Fibroblast of skin of back (primary cell): ENCODE data around the gene AXIN1.
"Not testable (repeated sequence)": the region's sequence is repeated elsewhere in the genome, so short reads cannot be mapped to it uniquely, and the experiment has no call there.

Experiments
- DNase-seq: peaks from one replicate; pipeline ENCODE4 v3.0.0-alpha.2; 2013

Gene AXIN1

GRCh38 chr16:369275-369865 is 16.8 kb upstream of the AXIN1 start:
- no peak for DNase-seq

DNA sequence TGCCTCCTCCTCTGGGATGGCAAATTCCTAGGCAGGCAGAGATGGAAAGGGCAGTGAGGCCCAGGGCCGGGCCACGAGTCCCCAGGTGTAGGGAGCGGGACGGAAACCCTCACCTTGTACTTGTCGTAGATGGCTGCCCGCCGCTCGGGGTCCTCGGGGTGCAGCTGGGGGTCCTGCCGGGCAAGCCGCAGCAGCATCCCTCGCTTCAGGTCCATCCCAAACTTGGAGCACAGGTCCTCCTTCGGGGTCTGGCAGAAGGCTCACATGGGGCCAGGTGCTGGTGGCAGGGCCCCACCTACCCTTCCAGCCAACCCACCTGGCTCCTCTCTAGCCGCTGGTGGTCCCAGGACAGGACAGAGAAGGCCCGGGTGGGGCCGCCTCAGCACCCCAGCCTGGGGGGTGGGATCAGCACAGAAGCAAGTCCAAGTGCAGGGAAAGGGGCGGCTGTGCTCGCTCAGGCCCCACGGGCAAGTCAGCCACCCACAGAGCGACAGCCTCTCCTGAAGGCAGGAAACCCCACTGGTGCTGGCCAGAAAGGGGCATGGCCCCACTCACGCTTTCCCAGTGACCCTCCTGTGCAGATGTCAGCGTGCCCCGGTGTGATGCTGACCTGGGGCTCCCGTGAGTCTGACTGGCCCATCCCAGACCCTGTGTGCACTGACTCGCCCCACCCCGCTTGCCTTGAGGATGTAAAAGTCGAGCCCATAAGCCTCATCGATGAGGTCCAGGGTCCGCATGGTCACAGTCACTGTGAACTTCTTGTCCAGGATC is 16.1 kb upstream of the AXIN1 start:
- no peak for DNase-seq

- DNase-seq, result no peak
Observed at GRCh38 chr16:367333-367903, 14.9 kb upstream of the AXIN1 start.

DNA sequence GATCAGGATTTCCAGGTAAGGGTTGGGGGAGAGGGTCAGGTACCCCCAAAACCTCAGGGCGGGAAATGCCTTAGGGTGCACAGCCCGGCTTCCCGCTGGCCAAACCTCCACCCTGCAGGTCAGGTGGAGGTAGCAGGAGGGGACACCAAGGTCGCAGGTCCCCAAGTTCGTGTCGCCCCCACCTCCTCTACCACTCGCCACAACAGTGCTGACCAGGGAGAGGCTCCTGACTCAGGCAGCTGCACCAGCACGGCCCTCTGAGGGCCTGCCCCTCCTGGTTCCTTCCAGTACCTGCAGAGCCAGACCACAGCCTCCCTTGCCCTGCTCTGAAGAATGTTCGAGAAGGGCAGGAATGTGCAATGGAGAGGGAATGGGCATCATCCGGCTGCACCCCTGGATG is 14.0 kb upstream of the AXIN1 start:
- no peak for DNase-seq

DNA sequence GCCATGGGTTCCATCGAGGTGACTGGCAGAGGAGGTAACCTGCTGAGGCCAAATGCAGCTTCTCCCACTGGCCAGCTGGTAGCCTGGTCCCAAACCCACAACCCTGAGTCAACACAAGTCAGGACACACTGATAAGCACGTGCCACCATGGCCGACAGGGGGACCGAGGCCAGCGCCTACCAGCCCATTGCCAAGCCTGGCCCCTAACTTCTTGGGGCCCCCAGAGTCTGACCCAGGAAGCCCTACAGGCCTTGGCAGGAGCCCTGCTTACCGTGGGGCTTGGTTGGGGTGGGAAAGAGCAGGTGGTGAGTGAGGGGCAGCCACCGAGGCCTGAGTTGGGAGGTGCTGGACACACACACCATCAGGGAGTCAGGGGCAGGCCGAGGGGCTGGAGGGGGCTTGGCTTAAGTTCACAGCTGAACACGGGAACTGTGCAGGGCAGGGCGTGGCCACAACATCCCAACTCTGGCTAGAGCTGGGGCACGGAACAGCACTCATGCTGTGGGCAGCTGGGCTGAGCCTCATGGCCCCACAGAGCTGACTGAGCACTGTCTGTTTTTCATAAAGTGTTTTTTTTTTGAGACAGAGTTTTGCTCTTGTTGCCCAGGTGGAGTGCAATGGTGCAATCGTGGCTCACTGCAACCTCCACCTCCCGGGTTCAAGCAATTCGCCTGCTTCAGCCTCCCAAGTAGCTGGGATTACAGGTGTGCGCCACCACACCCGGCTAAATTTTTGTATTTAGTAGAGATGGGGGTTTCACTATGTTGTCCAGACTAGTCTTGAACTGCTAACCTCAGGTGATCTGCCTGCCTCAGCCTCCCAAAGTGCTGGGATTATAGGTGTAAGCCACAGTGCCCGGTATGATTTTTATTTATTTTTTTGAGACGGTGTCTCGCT is 12.3 kb upstream of the AXIN1 start:
- DNase-seq, result no peak

GRCh38 chr16:363766-364490 is 11.4 kb upstream of the AXIN1 start:
- DNase-seq, result no peak

GRCh38 chr16:363110-363765 is 10.7 kb upstream of the AXIN1 start:
- DNase-seq, result no peak

DNA sequence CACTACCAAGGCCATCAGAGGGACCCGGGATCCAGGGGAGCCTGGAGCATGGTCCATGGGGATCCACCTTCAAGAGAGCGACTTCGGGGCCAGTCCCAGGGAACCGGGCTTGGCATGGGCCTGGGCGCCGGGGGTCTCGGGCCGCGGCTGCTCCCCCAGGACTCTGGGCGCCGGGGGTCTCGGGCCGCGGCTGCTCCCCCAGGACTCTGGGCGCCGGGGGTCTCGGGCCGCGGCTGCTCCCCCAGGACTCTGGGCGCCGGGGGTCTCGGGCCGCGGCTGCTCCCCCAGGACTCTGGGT is 10.1 kb upstream of the AXIN1 start:
- not testable (repeated sequence) for DNase-seq

DNA sequence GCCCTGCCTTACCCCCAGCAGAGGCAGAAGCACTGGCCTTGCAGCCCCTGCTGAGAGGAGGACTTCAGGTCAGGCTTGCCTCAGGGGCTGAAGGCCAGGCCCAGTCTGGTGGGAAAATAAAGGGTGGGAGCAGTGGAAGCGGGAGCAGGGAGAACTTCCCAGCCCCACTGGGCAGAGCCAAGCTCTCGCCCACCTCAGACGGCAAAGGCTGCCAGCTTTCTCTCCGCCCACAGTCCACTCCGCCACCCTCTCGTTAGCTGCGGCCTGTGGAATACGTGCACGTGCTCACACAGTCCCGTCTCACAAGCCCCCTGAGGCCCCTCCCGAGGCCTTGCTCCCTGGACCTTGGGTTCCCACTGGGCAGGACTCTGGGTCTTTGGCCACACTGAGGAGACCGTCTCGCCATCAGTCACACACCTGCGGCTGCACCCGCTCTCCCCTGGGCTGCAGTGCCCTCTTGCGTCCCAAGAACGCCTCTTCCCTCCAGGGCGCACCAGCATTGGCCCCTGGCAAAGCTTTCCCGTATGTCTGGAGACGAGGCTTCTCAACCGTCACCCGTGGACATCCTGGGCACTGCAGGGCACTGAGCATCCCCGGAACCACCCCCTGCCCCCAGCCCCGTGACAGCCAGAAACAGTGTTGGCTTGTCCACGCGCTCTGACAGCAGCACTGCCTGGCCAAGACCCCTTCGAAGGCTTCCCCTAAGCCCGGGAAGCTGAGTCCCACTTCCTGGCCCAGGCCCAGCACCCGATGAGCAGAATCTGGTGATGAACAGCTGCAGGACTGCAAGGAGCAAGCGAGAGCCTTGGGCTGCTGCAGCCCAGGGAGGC is 9.6 kb upstream of the AXIN1 start:
- DNase-seq, result peak; percentile 66

DNA sequence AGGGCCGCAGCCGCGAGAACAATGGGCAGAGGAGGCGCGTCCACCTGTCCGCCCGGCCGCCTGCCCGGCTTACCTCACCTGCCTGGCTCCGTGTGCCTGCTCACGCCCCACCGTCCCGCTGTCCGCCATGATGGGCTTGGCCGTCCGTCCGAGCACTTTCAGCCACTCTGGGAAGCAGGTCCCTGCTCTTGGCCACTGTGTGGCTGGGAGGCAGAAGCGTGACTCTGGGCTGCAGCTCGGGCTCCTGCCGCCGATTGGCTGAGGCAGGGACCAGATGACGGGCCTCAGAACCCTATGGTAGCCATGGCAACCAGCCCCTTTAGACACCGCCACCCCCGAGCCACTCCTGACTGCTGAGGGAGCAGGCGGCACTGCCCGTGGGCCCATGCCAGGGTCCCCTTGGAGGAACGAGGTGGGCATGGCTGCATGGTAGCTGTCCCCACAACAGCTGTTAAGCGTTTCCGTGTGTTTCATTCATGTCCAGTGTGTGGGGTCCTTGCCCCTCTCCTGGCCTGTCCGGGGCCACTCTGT is 8.9 kb upstream of the AXIN1 start:
- no peak for DNase-seq

GRCh38 chr16:360698-361336 is 8.3 kb upstream of the AXIN1 start:
- DNase-seq, result no peak

DNA sequence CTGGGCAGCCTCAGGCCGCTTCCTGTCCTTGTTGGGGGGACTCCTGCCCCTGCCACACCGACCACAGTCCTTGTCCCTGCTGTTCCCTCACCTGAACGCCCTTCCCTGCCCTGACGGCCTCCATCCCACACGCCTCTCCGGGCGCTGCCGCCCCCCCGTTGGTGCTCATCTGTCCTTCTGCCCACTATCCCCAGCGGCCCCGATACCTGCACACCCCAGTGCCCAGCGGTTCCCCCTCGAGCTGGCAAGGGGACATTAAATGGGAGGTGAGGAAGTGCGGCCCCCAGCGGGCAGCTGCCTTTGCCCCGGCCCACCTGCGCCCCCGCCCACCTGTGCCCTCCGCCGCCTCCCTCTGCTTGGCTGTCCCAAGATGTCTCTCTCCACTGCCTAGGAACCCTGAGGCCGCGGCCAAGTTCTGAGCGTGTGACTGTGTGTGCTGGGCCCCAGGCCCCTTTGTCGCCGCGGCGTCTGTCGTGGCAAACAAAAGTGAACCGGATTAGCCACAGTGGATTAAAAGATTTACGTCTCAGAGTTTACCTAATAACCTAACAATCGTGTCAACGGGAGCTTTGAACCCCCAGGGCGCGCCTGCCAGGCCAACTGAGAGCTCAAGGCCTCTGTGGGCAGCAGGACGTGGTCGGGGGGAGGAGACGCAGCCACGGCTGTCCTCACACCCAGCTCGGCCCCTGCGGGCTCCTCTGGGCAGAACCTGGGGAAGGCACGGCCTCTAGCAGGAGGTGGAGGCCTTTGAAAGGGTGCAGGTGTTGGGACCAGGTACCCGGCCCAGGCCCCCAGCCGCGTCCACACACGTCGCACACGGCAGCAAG is 7.6 kb upstream of the AXIN1 start:
- DNase-seq, result no peak

- no peak for DNase-seq
Observed at GRCh38 chr16:359067-359763, 6.7 kb upstream of the AXIN1 start.

- no peak for DNase-seq
Observed at GRCh38 chr16:356741-357140, 4.2 kb upstream of the AXIN1 start.

GRCh38 chr16:354971-355461 is 2.5 kb upstream of the AXIN1 start:
- no peak for DNase-seq

- DNase-seq, result no peak
Observed at GRCh38 chr16:354291-354881, 1.9 kb upstream of the AXIN1 start.

DNA sequence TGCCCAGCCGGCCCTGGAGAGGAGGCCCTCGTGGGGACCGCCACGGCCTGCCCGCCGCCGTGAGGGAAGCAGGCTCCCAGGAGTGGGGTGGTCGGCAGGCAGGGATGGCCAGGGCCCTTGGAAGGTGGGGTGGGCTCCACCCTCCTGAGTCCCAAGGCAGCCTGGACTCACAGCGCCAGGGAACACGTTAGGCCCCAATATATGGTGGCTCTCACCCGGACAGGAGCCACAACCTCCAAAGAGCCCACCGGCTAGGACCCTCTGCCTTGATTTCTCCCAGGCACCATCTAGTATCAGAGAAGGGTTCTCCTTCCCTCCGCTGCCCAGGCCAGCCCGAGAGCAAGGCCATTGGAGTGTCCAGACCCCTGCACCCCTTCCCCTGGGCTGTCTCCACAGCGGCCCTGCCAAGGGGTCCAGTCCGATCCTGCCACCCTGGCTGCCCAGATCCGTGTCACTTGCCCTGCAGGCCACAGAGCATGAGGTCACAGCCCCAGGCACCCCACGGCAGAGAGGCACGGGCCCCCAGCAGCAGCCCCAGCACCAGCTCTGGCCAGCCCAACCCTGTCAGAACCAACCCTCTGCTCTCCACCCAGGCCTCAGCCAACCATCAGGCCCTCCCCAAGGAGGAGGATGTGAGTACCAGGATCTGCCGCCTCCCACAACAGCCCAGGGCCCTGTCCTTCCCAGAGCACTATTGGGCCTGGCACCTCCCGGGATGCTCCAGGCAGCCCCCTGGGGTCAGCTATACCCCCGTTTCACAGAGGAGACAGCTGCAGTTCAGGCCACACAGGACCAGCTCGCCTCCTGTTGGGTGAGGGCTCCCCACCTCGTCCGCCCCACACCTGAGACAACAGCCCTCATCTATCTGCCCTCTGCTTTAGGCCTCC is 1.1 kb upstream of the AXIN1 start:
- no peak for DNase-seq
